BLaER1 treated with 17β-estradiol and CSF1 and Interleukin-3, amounts not matched to agents 10 nM and 100 nM (cell line): ENCODE measurements around the gene NOL7.
A peak's percentile ranks its signal among the peaks of the same experiment; 100 is the strongest.

Experiments
- H3K27ac ChIP-seq, 11 experiments: shearing (Covaris generic); formaldehyde crosslinking; 2 replicates each; pipeline ENCODE4 v1.8.1; 2022
- H3K27me3 ChIP-seq, 11 experiments: shearing (Covaris generic); formaldehyde crosslinking; 2 replicates each; pipeline ENCODE4 v1.8.1; 2022
- H3K36me3 ChIP-seq, 11 experiments: shearing (Covaris generic); formaldehyde crosslinking; 2 replicates each; pipeline ENCODE4 v1.8.1; 2022
- H3K4me1 ChIP-seq, 10 experiments: shearing (Covaris generic); formaldehyde crosslinking; 2 replicates each; pipeline ENCODE4 v1.8.1; 2022
- H3K4me2 ChIP-seq, 11 experiments: shearing (Covaris generic); formaldehyde crosslinking; 2 replicates each; pipeline ENCODE4 v1.8.1; 2022
- H3K4me3 ChIP-seq, 10 experiments: shearing (Covaris generic); formaldehyde crosslinking; 2 replicates each; pipeline ENCODE4 v1.8.1; 2022
- H3K9ac ChIP-seq, 11 experiments: shearing (Covaris generic); formaldehyde crosslinking; 2 replicates each; pipeline ENCODE4 v1.8.1; 2022
- H3K9me3 ChIP-seq, 11 experiments: shearing (Covaris generic); formaldehyde crosslinking; replicated peaks in 1 of 11; 2 replicates each; pipeline ENCODE4 v1.8.1; 2022
- H4K20me1 ChIP-seq, 11 experiments: shearing (Covaris generic); formaldehyde crosslinking; 2 replicates each; pipeline ENCODE4 v1.8.1; 2022
- Cebpa-rat ChIP-seq, 11 experiments: shearing (Covaris generic); IDR thresholded peaks; 2 replicates each; pipeline ENCODE4 v1.8.1; 2022

The NOL7 gene

GRCh38 chr6:13574571-13575376 is 40.4 kb upstream of the NOL7 start, which contains the start of gene SIRT5:
SIRT5 (plus strand) TSS chr6:13574601; CDS start chr6:13584111, 9,510 bp downstream.
- Histone ChIP-seq H3K4me3 (peak within 1 kb of the TSS; percentile 71 to 95 (median 88)), H3K27ac (peak within 1 kb of the TSS; percentile 77 to 99 (median 96)), H4K20me1 (no peaks in the 10 kb centered on the region), H3K36me3 (peaks cover 0 to 5% (median 0%) of the 10 kb centered on the region in 11 experiments; a peak in 1 of 22 replicates), H3K9me3 (peaks cover 0 to 7% (median 0%) of the 10 kb centered on the region in 11 experiments; a peak in 6 of 22 replicates), H3K27me3 (no peaks in the 10 kb centered on the region), H3K9ac (peak within 1 kb of the TSS; percentile 89 to 98 (median 95)), H3K4me2 (peak within 1 kb of the TSS; percentile 78 to 97 (median 91)), H3K4me1 (peaks cover 9 to 16% (median 14%) of the 10 kb centered on the region in 10 experiments)
- TF ChIP-seq Cebpa-rat (IDR thresholded peaks at IDR 0.05): no peak

DNA sequence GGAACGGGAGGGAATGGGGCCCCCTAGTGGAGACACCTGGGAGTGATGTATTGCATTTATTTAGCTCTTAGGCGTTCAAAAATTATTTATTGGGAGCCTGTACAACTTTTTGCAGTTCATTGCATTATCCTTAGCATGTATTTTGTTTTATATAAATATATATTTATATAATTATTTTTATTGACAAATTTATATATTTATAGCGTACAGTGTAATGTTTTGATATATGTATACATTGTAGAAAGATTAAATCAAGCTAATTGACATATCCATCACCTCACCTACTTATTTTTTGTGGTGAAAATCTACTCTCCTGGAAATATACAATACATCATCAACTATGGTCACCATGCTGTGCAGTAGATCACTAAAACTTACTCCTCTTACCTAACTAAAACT is 39.8 kb upstream of the NOL7 start:
- H3K36me3 ChIP-seq: peaks cover 0 to 9% (median 1%) of the 10 kb centered on the region in 11 experiments; a peak in 5 of 22 replicates
- H3K4me3 ChIP-seq: peak overlapping the region; percentile 71 to 95 (median 88)
- H3K9ac ChIP-seq: peak overlapping the region; percentile 89 to 98 (median 95); a peak in 21 of 22 replicates
- no peak for TF ChIP-seq Cebpa-rat (IDR thresholded peaks at IDR 0.05)
- peaks cover 9 to 20% (median 14%) of the 10 kb centered on the region in 10 experiments for H3K4me1 ChIP-seq
- H3K9me3 ChIP-seq: peaks cover 0 to 7% (median 0%) of the 10 kb centered on the region in 11 experiments; a peak in 6 of 22 replicates
- no peaks in the 10 kb centered on the region for H4K20me1 ChIP-seq
- H3K4me2 ChIP-seq: peak overlapping the region; percentile 65 to 97 (median 78)
- H3K27ac ChIP-seq: peak overlapping the region in 10 of 11 experiments; percentile 92 to 99 (median 96); a peak in 20 of 22 replicates
- no peaks in the 10 kb centered on the region for H3K27me3 ChIP-seq

DNA sequence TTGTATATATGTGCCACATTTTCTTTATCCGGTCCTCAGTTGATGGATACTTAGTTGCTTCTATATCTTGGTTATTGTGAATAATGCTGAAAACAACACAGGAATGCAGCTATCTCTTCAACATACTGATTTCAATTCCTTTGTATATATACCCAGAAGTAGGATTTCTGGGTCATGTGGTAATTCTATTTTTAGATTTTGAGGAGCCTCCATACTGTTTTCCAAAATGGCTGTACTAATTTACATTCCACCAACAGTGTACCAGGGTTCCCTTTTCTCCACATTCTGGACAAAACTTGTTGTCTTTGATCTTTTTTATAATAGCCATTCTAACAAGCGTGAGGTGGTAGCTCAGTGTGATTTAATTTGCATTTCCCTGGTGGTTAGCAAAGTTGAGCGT is 39.1 kb upstream of the NOL7 start:
- Histone ChIP-seq H3K4me2 (peak overlapping the region in 7 of 11 experiments; percentile 40 to 91 (median 72); a peak in 7 of 22 replicates), H3K9ac (no peak overlapping the region)

DNA sequence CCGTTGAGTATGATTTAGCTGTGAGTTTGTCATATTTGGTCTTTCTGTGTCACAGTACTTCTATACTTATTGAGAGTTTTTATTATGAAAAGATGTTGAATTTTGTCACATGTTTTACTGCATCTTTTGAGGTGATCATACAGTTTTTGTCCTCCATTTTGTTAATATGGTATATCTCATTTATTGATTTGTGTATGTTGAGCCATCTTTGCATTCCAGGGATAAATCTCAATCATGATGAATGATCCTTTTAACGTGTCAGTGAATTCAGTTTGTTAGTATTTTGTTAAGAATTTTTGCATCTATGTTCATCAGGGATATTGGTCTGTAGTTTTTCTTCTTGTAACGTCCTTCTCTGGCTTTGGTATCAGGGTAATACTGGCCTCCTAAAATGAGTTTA is 37.2 kb upstream of the NOL7 start:
- H3K9ac ChIP-seq: no peak overlapping the region
- no peaks in the 10 kb centered on the region for H4K20me1 ChIP-seq
- TF ChIP-seq Cebpa-rat (IDR thresholded peaks at IDR 0.05): no peak

More for the DNA sequence above, 39.1 kb upstream of the NOL7 start:
- Histone ChIP-seq H3K4me3 (no peak overlapping the region), H3K27ac (no peak overlapping the region; a peak in 1 of 22 replicates), H3K9me3 (peaks cover 0 to 7% (median 0%) of the 10 kb centered on the region in 11 experiments; a peak in 6 of 22 replicates), H3K4me1 (peaks cover 9 to 20% (median 14%) of the 10 kb centered on the region in 10 experiments), H3K36me3 (peaks cover 0 to 14% (median 4%) of the 10 kb centered on the region in 11 experiments; a peak in 7 of 22 replicates), H3K27me3 (no peaks in the 10 kb centered on the region), H4K20me1 (no peaks in the 10 kb centered on the region)
- no peak for TF ChIP-seq Cebpa-rat (IDR thresholded peaks at IDR 0.05)

GRCh38 chr6:13579911-13580310 is 35.2 kb upstream of the NOL7 start:
- no peaks in the 10 kb centered on the region for H4K20me1 ChIP-seq

More for the DNA sequence above, 37.2 kb upstream of the NOL7 start:
- Histone ChIP-seq H3K4me1 (peaks cover 9 to 20% (median 14%) of the 10 kb centered on the region in 10 experiments), H3K27me3 (no peaks in the 10 kb centered on the region), H3K4me2 (no peak overlapping the region), H3K27ac (no peak overlapping the region), H3K36me3 (peaks cover 0 to 25% (median 12%) of the 10 kb centered on the region in 11 experiments; a peak in 11 of 22 replicates), H3K9me3 (peaks cover 0 to 7% (median 0%) of the 10 kb centered on the region in 11 experiments; a peak in 6 of 22 replicates), H3K4me3 (no peak overlapping the region)

DNA sequence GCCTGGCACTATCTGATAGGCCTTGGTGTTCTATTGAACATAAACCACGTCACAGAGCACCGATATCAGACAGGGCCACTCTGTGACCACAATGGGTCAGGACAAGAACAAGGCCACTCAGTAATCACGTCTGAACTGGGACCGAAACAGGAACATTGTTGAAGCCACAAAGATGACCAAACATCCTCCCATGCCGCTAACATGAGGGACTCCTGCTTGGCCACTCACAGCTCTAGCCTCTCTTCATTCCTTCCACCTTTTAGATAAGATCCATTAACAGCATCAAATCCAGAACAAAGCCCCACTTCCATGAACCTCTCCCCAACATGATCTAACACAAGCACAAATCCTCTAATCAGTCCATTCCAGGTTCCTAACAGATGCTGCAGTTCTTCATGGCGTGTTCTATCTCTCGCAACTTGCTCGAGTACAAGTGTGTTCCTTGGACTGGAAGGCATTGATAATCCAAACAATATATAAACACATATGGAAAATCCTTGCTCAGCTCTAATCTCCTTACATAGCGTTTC is 33.4 kb upstream of the NOL7 start:
- peaks cover 16 to 55% (median 31%) of the 10 kb centered on the region in 11 experiments for H3K36me3 ChIP-seq
- no peak overlapping the region for H3K4me3 ChIP-seq
- no peaks in the 10 kb centered on the region for H4K20me1 ChIP-seq
- peaks cover 0 to 7% (median 0%) of the 10 kb centered on the region in 10 experiments; a peak in 1 of 20 replicates for H3K4me1 ChIP-seq
- H3K27ac ChIP-seq: no peak overlapping the region
- H3K27me3 ChIP-seq: no peaks in the 10 kb centered on the region
- TF ChIP-seq Cebpa-rat (IDR thresholded peaks at IDR 0.05): no peak
- peaks cover 0 to 7% (median 0%) of the 10 kb centered on the region in 11 experiments; a peak in 6 of 22 replicates for H3K9me3 ChIP-seq
- H3K9ac ChIP-seq: no peak overlapping the region
- no peak overlapping the region for H3K4me2 ChIP-seq

More at GRCh38 chr6:13579911-13580310, 35.2 kb upstream of the NOL7 start:
- Histone ChIP-seq H3K27me3 (no peaks in the 10 kb centered on the region), H3K27ac (no peak overlapping the region), H3K4me2 (no peak overlapping the region), H3K9me3 (peaks cover 0 to 7% (median 0%) of the 10 kb centered on the region in 11 experiments; a peak in 6 of 22 replicates), H3K4me3 (no peak overlapping the region), H3K36me3 (peaks cover 10 to 43% (median 24%) of the 10 kb centered on the region in 11 experiments), H3K4me1 (peaks cover 0 to 14% (median 6%) of the 10 kb centered on the region in 10 experiments; a peak in 14 of 20 replicates), H3K9ac (no peak overlapping the region)
- no peak for TF ChIP-seq Cebpa-rat (IDR thresholded peaks at IDR 0.05)

DNA sequence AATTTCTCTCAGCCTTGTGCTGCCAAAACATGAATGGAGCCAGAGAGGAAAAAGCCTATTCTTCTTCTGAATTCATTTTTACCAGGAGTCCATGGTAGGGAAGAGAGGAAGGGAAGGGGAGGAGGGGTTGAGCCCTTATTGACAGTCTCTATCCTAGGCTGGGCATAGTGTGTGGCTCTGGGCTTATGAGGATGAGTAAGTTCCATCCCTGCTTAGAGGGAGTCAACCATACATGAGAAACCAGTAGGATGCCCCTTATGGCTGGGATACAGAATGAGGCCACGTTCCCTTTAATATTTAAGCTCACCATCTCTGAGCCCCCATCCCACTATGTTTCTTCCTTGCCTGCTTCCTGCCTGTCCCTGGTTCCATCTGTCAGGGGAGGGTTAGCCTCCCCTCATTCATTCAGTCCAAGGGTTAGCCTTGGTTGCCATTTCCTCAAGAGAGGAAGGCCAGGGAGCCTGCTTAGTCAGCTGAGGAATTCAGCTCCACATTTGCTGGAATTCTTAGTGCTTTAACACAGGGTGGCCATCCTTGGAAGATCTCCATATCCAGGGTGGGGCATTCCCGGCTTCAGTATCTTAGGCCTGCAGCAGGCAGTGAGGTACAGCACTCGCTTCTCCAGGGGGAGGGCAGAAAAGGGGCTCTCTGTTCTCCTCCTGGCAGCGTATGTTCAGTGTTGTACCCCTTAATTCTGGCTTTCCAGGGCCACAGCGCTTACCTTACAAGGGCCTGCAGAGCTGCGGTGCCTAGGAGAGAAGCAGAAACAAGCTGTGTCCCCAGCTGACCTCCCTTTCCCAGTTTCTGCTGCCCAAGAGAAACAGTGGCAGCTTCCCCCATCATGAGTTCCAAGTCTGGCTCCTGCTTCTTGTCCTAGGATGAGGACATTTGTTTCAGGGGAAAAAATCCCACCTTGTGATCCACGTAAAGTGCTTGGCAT is 28.3 kb upstream of the NOL7 start:
- TF ChIP-seq Cebpa-rat (IDR thresholded peaks at IDR 0.05): no peak
- Histone ChIP-seq H3K27me3 (no peaks in the 10 kb centered on the region), H4K20me1 (no peaks in the 10 kb centered on the region; a peak in 1 of 22 replicates), H3K27ac (no peak overlapping the region), H3K9me3 (no peaks in the 10 kb centered on the region), H3K9ac (no peak overlapping the region), H3K36me3 (peaks cover 35 to 71% (median 57%) of the 10 kb centered on the region in 11 experiments), H3K4me3 (no peak overlapping the region), H3K4me1 (no peaks in the 10 kb centered on the region), H3K4me2 (no peak overlapping the region)

DNA sequence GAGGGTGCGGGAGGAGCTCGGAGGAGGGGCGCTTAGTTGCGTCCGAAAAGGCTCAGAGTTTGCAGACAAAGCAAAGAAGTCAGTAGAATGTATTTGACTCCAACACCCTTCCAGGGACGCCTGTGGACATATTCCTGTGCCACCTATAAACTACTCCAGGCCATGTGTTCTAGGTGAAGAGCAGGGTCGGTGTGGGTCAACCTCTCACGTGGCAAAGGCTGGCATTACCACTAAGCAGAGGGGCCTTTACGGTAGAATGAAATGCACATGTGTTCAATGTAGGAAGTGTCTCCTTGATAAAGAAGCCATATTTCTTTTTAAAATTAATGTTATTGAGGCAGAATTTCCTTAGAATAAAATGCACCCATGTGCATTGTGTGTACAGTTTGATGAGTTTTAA is 25.3 kb upstream of the NOL7 start:
- Histone ChIP-seq H3K36me3 (peaks cover 41 to 82% (median 66%) of the 10 kb centered on the region in 11 experiments), H3K27me3 (no peaks in the 10 kb centered on the region), H3K9ac (no peak overlapping the region), H3K4me2 (no peak overlapping the region), H3K4me3 (no peak overlapping the region), H3K9me3 (no peaks in the 10 kb centered on the region), H3K27ac (no peak overlapping the region), H3K4me1 (no peaks in the 10 kb centered on the region), H4K20me1 (no peaks in the 10 kb centered on the region; a peak in 1 of 22 replicates)
- no peak for TF ChIP-seq Cebpa-rat (IDR thresholded peaks at IDR 0.05)
